ENCODE results near the gene OTUD3. TPM values are rescaled to one million over a fixed set of nuclear protein-coding genes. Genes with fewer than 3 reads are reported as not detected.
A peak's percentile ranks its signal among the peaks of the same experiment; 100 is the strongest.

The OTUD3 gene
- total and polyA plus RNA-seq, 2 of the 4 experiments (the other 2 are of a cell fraction), result 2.9 to 3.1 TPM

- H3K56ac ChIP-seq (ENCODE audit: extremely low read depth, insufficient read depth, low read length), result no peak overlapping the region
- ChIA-PET CTCF (interaction anchor here (0.5 kb wide), 1 partner anchor 13 kb away, joined by 3 read pairs; no protein-coding TSS in a partner anchor), POLR2A (ENCODE audit: unreplicated experiment) (no interaction called here)
- H2AFZ ChIP-seq (replicated peaks; ENCODE audit: low read length, poor library complexity), result peak overlapping the region; percentile 47
- in situ Hi-C loops (cut with MboI; ENCODE audit: low sequenced_read_pairs) (no loop called here), dilution Hi-C loops (cut with HindIII; ENCODE audit: low sequenced_read_pairs, unreplicated experiment) (no loop called here), intact Hi-C loops (cut with micrococcal nuclease) (no loop called here)
- no peak overlapping the region for H3K9ac ChIP-seq (ENCODE audit: low read depth, low read length)
- no peak overlapping the region for H3K27ac ChIP-seq (ENCODE audit: insufficient read depth, low read length)
- BruUV-seq (replicated peaks), result no TSS peak
- no peak overlapping the region for H2BK20ac ChIP-seq (ENCODE audit: low read depth, low read length)
- no peak overlapping the region for H4K5ac ChIP-seq (ENCODE audit: low read depth, low read length)
- no peak overlapping the region for H3K4me3 ChIP-seq (ENCODE audit: insufficient read depth, low read depth, low read length)
- TF ChIP-seq RFX5 (IDR thresholded peaks at IDR 0.05; ENCODE audit: low read depth, low read length) (no peak), NFE2L2 (IDR thresholded peaks at IDR 0.05; ENCODE audit: low read depth, low read length) (no peak), MAZ (IDR thresholded peaks at IDR 0.05; ENCODE audit: borderline replicate concordance, low read depth, low read length) (no peak), POLR2A (IDR thresholded peaks at IDR 0.05; ENCODE audit: low read depth, low read length) (no peak), RCOR1 (IDR thresholded peaks at IDR 0.05; ENCODE audit: insufficient replicate concordance, low read length) (no peak), MAFK (IDR thresholded peaks at IDR 0.05; ENCODE audit: low read depth, low read length) (no peak), FOS (IDR thresholded peaks at IDR 0.05; ENCODE audit: low read depth, low read length) (no peak), CHD1 (IDR thresholded peaks at IDR 0.05; ENCODE audit: low read depth, low read length) (no peak), SMC3 (IDR thresholded peaks at IDR 0.05; ENCODE audit: low read depth, low read length) (no peak), CEBPB (IDR thresholded peaks at IDR 0.05; ENCODE audit: low read depth, low read length) (no peak), RAD21 (IDR thresholded peaks at IDR 0.05; ENCODE audit: low read length) (no peak), BHLHE40 (IDR thresholded peaks at IDR 0.05; ENCODE audit: low read depth, low read length) (no peak), MXI1 (IDR thresholded peaks at IDR 0.05; ENCODE audit: borderline replicate concordance, low read depth, low read length) (no peak)
- TF ChIP-seq, protein P1, sequence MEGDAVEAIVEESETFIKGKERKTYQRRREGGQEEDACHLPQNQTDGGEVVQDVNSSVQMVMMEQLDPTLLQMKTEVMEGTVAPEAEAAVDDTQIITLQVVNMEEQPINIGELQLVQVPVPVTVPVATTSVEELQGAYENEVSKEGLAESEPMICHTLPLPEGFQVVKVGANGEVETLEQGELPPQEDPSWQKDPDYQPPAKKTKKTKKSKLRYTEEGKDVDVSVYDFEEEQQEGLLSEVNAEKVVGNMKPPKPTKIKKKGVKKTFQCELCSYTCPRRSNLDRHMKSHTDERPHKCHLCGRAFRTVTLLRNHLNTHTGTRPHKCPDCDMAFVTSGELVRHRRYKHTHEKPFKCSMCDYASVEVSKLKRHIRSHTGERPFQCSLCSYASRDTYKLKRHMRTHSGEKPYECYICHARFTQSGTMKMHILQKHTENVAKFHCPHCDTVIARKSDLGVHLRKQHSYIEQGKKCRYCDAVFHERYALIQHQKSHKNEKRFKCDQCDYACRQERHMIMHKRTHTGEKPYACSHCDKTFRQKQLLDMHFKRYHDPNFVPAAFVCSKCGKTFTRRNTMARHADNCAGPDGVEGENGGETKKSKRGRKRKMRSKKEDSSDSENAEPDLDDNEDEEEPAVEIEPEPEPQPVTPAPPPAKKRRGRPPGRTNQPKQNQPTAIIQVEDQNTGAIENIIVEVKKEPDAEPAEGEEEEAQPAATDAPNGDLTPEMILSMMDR (conservative IDR thresholded peaks at IDR 0.05; ENCODE audit: low read depth, low read length), result no peak
- TF ChIP-seq, protein P2, sequence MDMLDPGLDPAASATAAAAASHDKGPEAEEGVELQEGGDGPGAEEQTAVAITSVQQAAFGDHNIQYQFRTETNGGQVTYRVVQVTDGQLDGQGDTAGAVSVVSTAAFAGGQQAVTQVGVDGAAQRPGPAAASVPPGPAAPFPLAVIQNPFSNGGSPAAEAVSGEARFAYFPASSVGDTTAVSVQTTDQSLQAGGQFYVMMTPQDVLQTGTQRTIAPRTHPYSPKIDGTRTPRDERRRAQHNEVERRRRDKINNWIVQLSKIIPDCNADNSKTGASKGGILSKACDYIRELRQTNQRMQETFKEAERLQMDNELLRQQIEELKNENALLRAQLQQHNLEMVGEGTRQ (IDR thresholded peaks at IDR 0.05; ENCODE audit: low read depth, low read length), result no peak
- TF ChIP-seq, protein P3, sequence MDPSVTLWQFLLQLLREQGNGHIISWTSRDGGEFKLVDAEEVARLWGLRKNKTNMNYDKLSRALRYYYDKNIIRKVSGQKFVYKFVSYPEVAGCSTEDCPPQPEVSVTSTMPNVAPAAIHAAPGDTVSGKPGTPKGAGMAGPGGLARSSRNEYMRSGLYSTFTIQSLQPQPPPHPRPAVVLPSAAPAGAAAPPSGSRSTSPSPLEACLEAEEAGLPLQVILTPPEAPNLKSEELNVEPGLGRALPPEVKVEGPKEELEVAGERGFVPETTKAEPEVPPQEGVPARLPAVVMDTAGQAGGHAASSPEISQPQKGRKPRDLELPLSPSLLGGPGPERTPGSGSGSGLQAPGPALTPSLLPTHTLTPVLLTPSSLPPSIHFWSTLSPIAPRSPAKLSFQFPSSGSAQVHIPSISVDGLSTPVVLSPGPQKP (IDR thresholded peaks at IDR 0.05; ENCODE audit: borderline replicate concordance, low read depth, low read length), result no peak
- H4K20me1 ChIP-seq (ENCODE audit: insufficient read depth, low read length), result no peaks in the 10 kb centered on the region
- H2BK120ac ChIP-seq (ENCODE audit: low read depth, low read length), result no peak overlapping the region
- no peak overlapping the region for H2AK5ac ChIP-seq (ENCODE audit: low read depth, low read length)
- H3K9me3 ChIP-seq (ENCODE audit: control insufficient read depth, insufficient read depth, low read length), result peaks cover 5% of the 10 kb centered on the region; the same call in 1 of the 2 replicates
- DNase-seq (peak; percentile 74), ATAC-seq (ENCODE audit: low read depth) (peak; percentile 91)
- H2BK5ac ChIP-seq (ENCODE audit: low read depth, low read length, poor library complexity, severe bottlenecking), result no peak overlapping the region
- no peak overlapping the region for H4K8ac ChIP-seq (ENCODE audit: low read depth in 2 of 2, low read length in 2 of 2)
- H3K4ac ChIP-seq (ENCODE audit: low read depth, low read length), result no peak overlapping the region
- H2BK15ac ChIP-seq (ENCODE audit: low read depth, low read length), result no peak overlapping the region
- no peaks in the 10 kb centered on the region for H3K4me1 ChIP-seq (ENCODE audit: control insufficient read depth, insufficient read depth, low read length)
- H3K23ac ChIP-seq (ENCODE audit: low read depth, low read length), result no peak overlapping the region
- H3K27me3 ChIP-seq (ENCODE audit: control insufficient read depth, insufficient read depth, low read length), result peaks cover 10% of the 10 kb centered on the region
- no peak overlapping the region for H3K14ac ChIP-seq (replicated peaks; ENCODE audit: low read depth, low read length)
- no peaks in the 10 kb centered on the region for H3K36me3 ChIP-seq (ENCODE audit: control insufficient read depth, insufficient read depth, low read length)
- no peak overlapping the region for H3K4me2 ChIP-seq (ENCODE audit: low read depth, low read length)
- H3K79me1 ChIP-seq (ENCODE audit: low read depth in 1 of 2, low read length in 2 of 2), result no peaks in the 10 kb centered on the region
- H2AK9ac ChIP-seq (replicated peaks; ENCODE audit: low read depth, low read length, poor library complexity), result no peak overlapping the region
- no peaks in the 10 kb centered on the region for H3K9me1 ChIP-seq (ENCODE audit: insufficient read depth, low read length)
- H3K18ac ChIP-seq (ENCODE audit: low read depth, low read length), result no peak overlapping the region
- H4K91ac ChIP-seq (ENCODE audit: insufficient read depth, low read depth, low read length), result no peak overlapping the region
- no CpG with 5 or more reads among the region's 2 CpGs for WGBS, 2 experiments (ENCODE audit: extremely low coverage in 2 of 2, insufficient read length in 1 of 2)
These were observed 66.8 kb downstream of the OTUD3 start for GRCh38 chr1:19949016-19949415.

Measured in IMR-90 (cell line).